H1 (cell line): Measurements from ENCODE around the gene KMT2E. TPM values are rescaled to one million over a fixed set of nuclear protein-coding genes. Genes with fewer than 3 reads are reported as not detected.

Experiments used
- CTCF ChIA-PET: fragments of 300-600 bp; sonication (Branson Sonifier 250); formaldehyde crosslinking; loops from one replicate; lab custom pipeline; 2021; ENCODE audit not compliant: partially characterized antibody; lab: Charles Lee
- POLR2A ChIA-PET: fragments of 300-600 bp; sonication (Branson Sonifier 250); formaldehyde crosslinking; loops from one replicate; lab custom pipeline; 2021; ENCODE audit warnings: inconsistent platforms; ENCODE audit not compliant: partially characterized antibody; lab: Charles Lee
- DNase-seq, 2 experiments: peaks; one replicate each; pipeline versions ENCODE4 v3.0.0 to v3.0.0-alpha.2; 2010 to 2022; ENCODE audit warnings: low spot score in 2 of 2, low read depth in 1 of 2, mixed read lengths in 1 of 2
- FAIRE-seq: peaks from 2 replicates; lab custom pipeline; 2011; peaks lifted over from hg19 to GRCh38; lab: Jason Lieb, UNC
- H2AFZ ChIP-seq: 2 replicates; pipeline ENCODE4 v1.8.1; 2012; ENCODE audit warnings: low read length, inconsistent platforms
- H2AK5ac ChIP-seq: 2 replicates; pipeline ENCODE4 v1.6.1; 2013; ENCODE audit warnings: low read depth, low read length
- H2BK120ac ChIP-seq: replicated peaks from 2 replicates; pipeline ENCODE3; 2013; ENCODE audit warnings: low read depth, low read length, inconsistent platforms
- H2BK12ac ChIP-seq: 2 replicates; pipeline ENCODE4 v1.6.1; 2013; ENCODE audit warnings: low read depth, low read length
- H2BK15ac ChIP-seq: 2 replicates; pipeline ENCODE4 v1.6.1; 2013; ENCODE audit warnings: low read length
- H2BK20ac ChIP-seq: 2 replicates; pipeline ENCODE4 v1.6.1; 2013; ENCODE audit warnings: low read length
- H2BK5ac ChIP-seq: 2 replicates; pipeline ENCODE4 v1.6.1; 2013; ENCODE audit warnings: low read depth, low read length
- H3K14ac ChIP-seq: 2 replicates; pipeline ENCODE4 v1.6.1; 2013; ENCODE audit warnings: inconsistent platforms; ENCODE audit not compliant: insufficient read length
- H3K18ac ChIP-seq: 2 replicates; pipeline ENCODE4 v1.6.1; 2013; ENCODE audit warnings: low read length; ENCODE audit errors: extremely low read depth
- H3K23ac ChIP-seq: 2 replicates; pipeline ENCODE4 v1.6.1; 2013; ENCODE audit warnings: inconsistent platforms; ENCODE audit not compliant: insufficient read length
- H3K23me2 ChIP-seq: 2 replicates; pipeline ENCODE4 v1.6.1; 2013; ENCODE audit warnings: low read depth, low read length
- H3K27ac ChIP-seq: 2 replicates; pipeline ENCODE4 v1.6.1; 2011; ENCODE audit warnings: low read depth, low read length, inconsistent platforms
- H3K27me3 ChIP-seq, 4 experiments: replicated peaks in 1 of 4; 1 replicate in 1 of 4; 2 replicates in 3 of 4; pipeline versions ENCODE4 v1.6.1 to v1.8.1; 2011 to 2013; ENCODE audit warnings: low read length in 3 of 4, mild to moderate bottlenecking in 3 of 4, inconsistent platforms in 2 of 4, mixed read lengths in 2 of 4, moderate library complexity in 1 of 4; ENCODE audit not compliant: control insufficient read depth in 3 of 4, insufficient read depth in 3 of 4; ENCODE audit errors: extremely low read depth in 1 of 4
- H3K36me3 ChIP-seq, 4 experiments: 2 replicates each; pipeline versions ENCODE4 v1.6.1 to v1.8.1; 2011 to 2013; ENCODE audit warnings: mild to moderate bottlenecking in 4 of 4, low read length in 3 of 4, moderate library complexity in 2 of 4, control low read depth in 1 of 4, inconsistent platforms in 1 of 4; ENCODE audit not compliant: insufficient read depth in 4 of 4, control insufficient read depth in 2 of 4
- H3K4ac ChIP-seq: replicated peaks from 2 replicates; pipeline ENCODE3; 2013; ENCODE audit warnings: low read length, low read depth, mixed read lengths, inconsistent platforms; ENCODE audit not compliant: insufficient read length
- H3K4me1 ChIP-seq, 4 experiments: replicated peaks in 1 of 4; 1 replicate in 1 of 4; 2 replicates in 3 of 4; pipeline versions ENCODE4 v1.6.1 to v1.8.1; 2011 to 2013; ENCODE audit warnings: low read length in 3 of 4, inconsistent platforms in 2 of 4, mixed read lengths in 1 of 4; ENCODE audit not compliant: insufficient read depth in 4 of 4, control insufficient read depth in 3 of 4
- H3K4me2 ChIP-seq, 2 experiments: 2 replicates each; pipeline versions ENCODE4 v1.6.1 to v1.8.1; 2011 to 2013; ENCODE audit warnings: low read depth in 2 of 2, low read length in 2 of 2, control low read depth in 1 of 2, inconsistent platforms in 1 of 2, mild to moderate bottlenecking in 1 of 2; ENCODE audit not compliant: insufficient read depth in 1 of 2
- H3K4me3 ChIP-seq, 4 experiments: fragments of 200-600, 300-600 bp in 1 of 4; sonication (generic), shearing (Covaris generic), sonication (Bioruptor Twin) in 1 of 4; 2 replicates each; pipeline versions ENCODE4 v1.5.1 to v1.8.1; 2011 to 2016; ENCODE audit warnings: low read length in 4 of 4, low read depth in 3 of 4, control low read depth in 2 of 4, inconsistent platforms in 2 of 4, mild to moderate bottlenecking in 2 of 4, mixed read lengths in 1 of 4, moderate library complexity in 1 of 4; ENCODE audit not compliant: insufficient read depth in 2 of 4; ENCODE audit errors: extremely low read depth in 1 of 4
- H3K56ac ChIP-seq: replicated peaks from 2 replicates; pipeline ENCODE3; 2013; ENCODE audit warnings: low read depth, mild to moderate bottlenecking, mixed read lengths, low read length, inconsistent platforms; ENCODE audit not compliant: insufficient read length
- H3K79me1 ChIP-seq: 2 replicates; pipeline ENCODE4 v1.6.1; 2013; ENCODE audit warnings: low read depth, low read length, control low read depth
- H3K79me2 ChIP-seq, 2 experiments: 2 replicates each; pipeline versions ENCODE4 v1.6.1 to v1.8.1; 2012 to 2013; ENCODE audit warnings: low read length in 2 of 2, mild to moderate bottlenecking in 2 of 2, inconsistent platforms in 1 of 2; ENCODE audit not compliant: insufficient read depth in 2 of 2, control insufficient read depth in 1 of 2
- H3K9ac ChIP-seq, 4 experiments: replicated peaks in 1 of 4; 1 replicate in 1 of 4; 2 replicates in 3 of 4; pipeline versions ENCODE4 v1.6.1 to v1.8.1; 2011 to 2013; ENCODE audit warnings: low read depth in 3 of 4, low read length in 3 of 4, control low read depth in 2 of 4, mild to moderate bottlenecking in 2 of 4, moderate library complexity in 2 of 4, inconsistent platforms in 1 of 4; ENCODE audit errors: extremely low read depth in 1 of 4
- H3K9me3 ChIP-seq, 2 experiments: 2 replicates each; pipeline versions ENCODE4 v1.6.1 to v1.8.1; 2012 to 2013; ENCODE audit warnings: mild to moderate bottlenecking in 2 of 2, moderate library complexity in 2 of 2, control low read depth in 1 of 2, inconsistent platforms in 1 of 2, low read depth in 1 of 2, low read length in 1 of 2, mixed read lengths in 1 of 2; ENCODE audit not compliant: insufficient read depth in 2 of 2
- H4K20me1 ChIP-seq, 2 experiments: replicated peaks in 1 of 2; 2 replicates each; pipeline versions ENCODE3 to v1.8.1; 2011 to 2013; ENCODE audit warnings: inconsistent platforms in 2 of 2, low read length in 2 of 2, mild to moderate bottlenecking in 1 of 2; ENCODE audit not compliant: insufficient read depth in 2 of 2, control insufficient read depth in 1 of 2
- H4K5ac ChIP-seq: 2 replicates; pipeline ENCODE4 v1.6.1; 2013; ENCODE audit warnings: low read length, low read depth, mixed read lengths, inconsistent platforms; ENCODE audit not compliant: insufficient read length
- H4K8ac ChIP-seq: 2 replicates; pipeline ENCODE4 v1.8.0; 2013; ENCODE audit warnings: mild to moderate bottlenecking, moderate library complexity, low read length, inconsistent platforms; ENCODE audit not compliant: insufficient read depth; ENCODE audit errors: extremely low read depth
- H4K91ac ChIP-seq: replicated peaks from 2 replicates; pipeline ENCODE3; 2013; ENCODE audit warnings: low read length, mixed read lengths, inconsistent platforms; ENCODE audit not compliant: insufficient read length
- ATF2 ChIP-seq: IDR thresholded peaks from 2 replicates; pipeline ENCODE4 v1.6.1; 2012; ENCODE audit warnings: low read length, inconsistent platforms
- ATF3 ChIP-seq: IDR thresholded peaks from 2 replicates; pipeline ENCODE4 v1.6.1; 2011; ENCODE audit warnings: low read depth, mild to moderate bottlenecking, low read length; ENCODE audit not compliant: insufficient read depth
- BCL11A ChIP-seq, 2 experiments: IDR thresholded peaks; one replicate each; pipeline ENCODE4 v1.6.1; 2011; ENCODE audit warnings: low read depth in 2 of 2, low read length in 2 of 2, mild to moderate bottlenecking in 2 of 2
- BRCA1 ChIP-seq: IDR thresholded peaks from 2 replicates; pipeline ENCODE4 v1.6.1; 2012; ENCODE audit warnings: low read depth, low read length, improper control_type of control experiment
- E2F6 ChIP-seq: IDR thresholded peaks from 2 replicates; pipeline ENCODE4 v1.6.1; 2012; ENCODE audit warnings: inconsistent platforms
- JUN ChIP-seq: IDR thresholded peaks from 2 replicates; pipeline ENCODE4 v1.6.1; 2011; ENCODE audit warnings: low read depth, mild to moderate bottlenecking, improper control_type of control experiment, low read length
- TEAD4 ChIP-seq: IDR thresholded peaks from 2 replicates; pipeline ENCODE4 v1.6.1; 2012; ENCODE audit warnings: low read depth, low read length, inconsistent platforms, mixed read lengths
- YY1 ChIP-seq: IDR thresholded peaks from 2 replicates; pipeline ENCODE4 v1.6.1; 2011; ENCODE audit warnings: low read depth, mild to moderate bottlenecking, low read length
- WGBS, 2 experiments: shearing (Covaris generic) in 1 of 2; methylation state at CpG; one replicate each; pipeline versions ENCODE4 v1.1.6 to v1.1.7; 2013 to 2015; ENCODE audit warnings: low lambda C conversion rate in 2 of 2, mixed read lengths in 2 of 2, inconsistent platforms in 1 of 2, low coverage in 1 of 2, missing lambda C conversion rate in 1 of 2; ENCODE audit not compliant: insufficient replicate concordance in 2 of 2, insufficient coverage in 1 of 2, insufficient read length in 1 of 2; ENCODE audit errors: extremely low coverage in 1 of 2, missing lambda C conversion rate in 1 of 2; 5-methylcytosine and 5-hydroxymethylcytosine counted together
- polyA plus RNA-seq, 7 experiments: library from polyadenylated mRNA; depleted of rRNA in 3 of 7; stranded (reverse) in 5 of 7; unstranded in 2 of 7; fragments of >200 nt in 5 of 7; fragments of 200-250 nt in 2 of 7; gene quantifications; 1 replicate in 5 of 7; 2 replicates in 1 of 7; 4 replicates in 1 of 7; pipeline versions ENCODE4 v1.2.1 to v1.2.3, GENCODE V29; 2011 to 2013; ENCODE audit warnings: missing spikeins in 2 of 7, mixed read lengths in 2 of 7
- total RNA-seq: library from RNA; stranded (reverse); fragmentation: NEBNext Ultra II Directional; extraction: Animal tissue kit (Norgen Biotek cat#: 25700); gene quantifications from 2 replicates; pipeline ENCODE4 v1.2.1, GENCODE V29; 2021

KMT2E gene
- total and polyA plus RNA-seq, 2 of the 8 experiments (the other 6 are each of a cell fraction or from before 2014, with no cell fraction given): 10.9 to 45.0 TPM

- peaks cover 0 to 2% (median 0%) of the 10 kb centered on the region in 4 experiments; a peak in 1 of 8 replicates for H3K36me3 ChIP-seq
- no peak overlapping the region for H2AK5ac ChIP-seq
- no peaks in the 10 kb centered on the region for H3K27me3 ChIP-seq
- H3K4me3 ChIP-seq: no peak overlapping the region
- no peaks in the 10 kb centered on the region for H3K4me1 ChIP-seq
- no peak overlapping the region for H3K4ac ChIP-seq
- H3K56ac ChIP-seq: no peak overlapping the region
- H2BK20ac ChIP-seq: no peak overlapping the region
- no peaks in the 10 kb centered on the region for H4K20me1 ChIP-seq
- no peaks in the 10 kb centered on the region for H3K79me2 ChIP-seq
- DNase-seq (no peak), FAIRE-seq (no peak)
- no peak overlapping the region for H3K9ac ChIP-seq
- CTCF ChIA-PET: interaction anchor here (0.8 to 2.9 kb wide), 6 partner anchors 10 to 201 kb away, joined by 3 to 9 read pairs (median 4); no protein-coding TSS in a partner anchor
- H2BK5ac ChIP-seq: no peak overlapping the region
- no peak overlapping the region for H4K8ac ChIP-seq
- no peak overlapping the region for H2BK15ac ChIP-seq
- H3K18ac ChIP-seq: no peak overlapping the region
- H2BK120ac ChIP-seq: no peak overlapping the region
- no peak overlapping the region for H2BK12ac ChIP-seq
- H3K4me2 ChIP-seq: no peak overlapping the region
- no peaks in the 10 kb centered on the region for H3K23me2 ChIP-seq
- no peak overlapping the region for H3K23ac ChIP-seq
- POLR2A ChIA-PET: no interaction called here
- TF ChIP-seq TEAD4: no peak
- TF ChIP-seq BRCA1: no peak
- no peak for TF ChIP-seq JUN
- no peak for TF ChIP-seq ATF3
- no peak for TF ChIP-seq BCL11A (IDR thresholded peaks at IDR 0.05; ENCODE audit: low read depth in 2 of 2, low read length in 2 of 2)
- no peak for TF ChIP-seq ATF2
- TF ChIP-seq YY1: no peak
- no peak for TF ChIP-seq E2F6
- no peaks in the 10 kb centered on the region for H3K79me1 ChIP-seq
- H3K14ac ChIP-seq: no peak overlapping the region
- H4K91ac ChIP-seq: no peak overlapping the region
- 86% methylated on average over 3 of the region's 3 CpGs; no CpG with 5 or more reads in 1 of the 2 experiments for WGBS, 2 experiments
- H3K27ac ChIP-seq: no peak overlapping the region
- H2AFZ ChIP-seq: no peak overlapping the region
- no peak overlapping the region for H4K5ac ChIP-seq
- no peaks in the 10 kb centered on the region for H3K9me3 ChIP-seq
Measured at GRCh38 chr7:105151152-105151551, 137.1 kb downstream of the KMT2E start.
